GM18511 (cell line): ENCODE data around the gene ETFB.
A peak's percentile ranks its signal among the peaks of the same experiment; 100 is the strongest.

ENCODE experiments used
- ATAC-seq: cut with Tn5 transposase; IDR thresholded peaks from one replicate; pipeline ENCODE4 v1.9.1; 2021; ENCODE audit warnings: mild to moderate bottlenecking, moderate library complexity; ENCODE audit not compliant: unreplicated experiment

Gene ETFB

DNA sequence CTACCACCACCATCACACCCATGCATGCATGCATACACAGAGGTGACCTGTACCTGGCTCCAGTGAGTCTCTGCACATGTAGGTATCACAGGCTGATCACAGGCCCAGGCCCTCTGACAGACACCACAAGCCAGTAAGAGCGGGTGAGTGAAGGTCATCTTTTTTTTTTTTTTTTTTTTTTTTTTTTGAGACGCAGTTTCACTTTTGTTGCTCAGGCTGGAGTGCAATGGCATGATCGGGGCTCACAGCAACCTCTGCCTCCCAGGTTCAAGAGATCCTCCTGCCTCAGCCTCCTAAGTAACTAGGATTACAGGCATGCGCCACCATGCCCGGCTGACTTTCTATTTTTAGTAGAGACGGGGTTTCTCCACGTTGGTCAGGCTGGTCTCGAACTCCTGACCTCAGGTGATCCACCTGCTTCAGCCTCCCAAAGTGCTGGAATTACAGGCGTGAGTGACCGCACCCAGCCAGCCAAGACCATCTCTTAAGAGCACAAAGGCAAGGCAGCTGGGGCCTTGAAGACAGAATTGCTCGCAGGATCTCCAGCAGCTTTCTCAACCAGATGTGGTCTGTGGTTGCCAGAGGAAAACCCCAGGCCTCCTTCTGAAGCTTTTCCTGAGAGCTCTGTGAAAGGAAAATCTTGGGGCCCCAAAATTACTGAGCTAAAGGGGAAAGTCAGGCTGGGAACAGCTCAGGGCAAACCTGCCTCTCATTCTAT, 9.5 kb upstream of the ETFB start:
- no peak for ATAC-seq

GRCh38 chr19:51372649-51373504, 6.7 kb upstream of the ETFB start, which contains the start of gene NKG7:
Gene NKG7, minus strand, starts transcription at chr19:51372654. Its CDS starts 119 bp downstream, at chr19:51372535.
- peak; percentile 60 for ATAC-seq

DNA sequence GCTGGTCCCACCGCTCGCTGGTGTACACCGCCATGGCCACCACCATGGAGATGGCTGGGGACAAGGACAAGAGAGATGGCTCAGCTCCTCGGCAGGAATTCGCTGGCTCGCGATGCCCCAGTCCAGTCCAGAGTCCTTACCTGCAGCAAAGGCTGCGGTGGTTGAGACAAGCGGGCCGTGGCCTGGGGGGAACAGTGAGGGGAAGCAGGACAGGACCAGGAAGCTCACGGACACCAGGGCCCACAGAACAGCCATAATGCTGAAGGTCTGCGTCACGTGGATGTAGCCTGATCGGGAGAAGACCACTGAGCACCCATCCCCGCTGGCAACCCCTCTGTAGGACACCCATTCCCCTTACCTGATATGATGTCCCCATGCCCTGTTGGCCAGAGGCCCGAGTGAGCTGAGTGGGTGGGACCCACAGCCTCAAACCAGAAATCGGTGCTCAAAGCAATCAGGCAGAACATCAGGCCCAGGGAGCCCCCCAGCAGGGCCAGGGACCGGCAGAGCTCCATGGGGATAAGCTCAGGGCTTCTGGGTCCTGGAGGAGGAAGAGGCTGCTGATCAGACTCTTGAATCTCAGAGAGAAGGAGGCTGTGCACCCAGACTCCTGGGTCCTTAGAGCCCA, 5.9 kb upstream of the ETFB start:
- ATAC-seq: no peak

- ATAC-seq: no peak
Measured at GRCh38 chr19:51371186-51371690, 5.0 kb upstream of the ETFB start.

DNA sequence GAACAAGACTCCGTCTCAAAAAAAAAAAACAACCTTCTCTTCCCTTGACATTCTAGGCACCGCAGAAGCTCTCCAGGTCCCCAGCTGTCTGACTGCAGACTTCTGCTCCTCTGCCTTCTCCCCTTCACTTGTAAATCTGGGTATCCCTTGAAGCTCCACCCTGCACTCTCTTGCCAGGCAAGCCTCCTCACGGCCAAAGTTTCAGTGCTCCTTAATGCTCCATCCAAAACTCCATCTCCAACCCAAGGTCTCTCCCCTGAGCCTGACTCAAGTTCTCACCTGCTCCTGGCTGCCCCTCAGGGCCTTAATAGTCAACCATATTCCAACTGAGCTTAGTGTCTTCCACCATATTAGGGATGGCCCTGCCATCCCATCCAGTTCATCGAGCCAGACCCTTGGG, 4.0 kb upstream of the ETFB start:
- no peak for ATAC-seq

- no peak for ATAC-seq
Measured at GRCh38 chr19:51368366-51369282, 2.4 kb upstream of the ETFB start, which contains the start of gene CLDND2. Gene CLDND2, minus strand, starts transcription at chr19:51369003. Its CDS starts 426 bp downstream, at chr19:51368577.

- ATAC-seq: peak; percentile 78
Measured at GRCh38 chr19:51367565-51368365, 1.6 kb upstream of the ETFB start.

DNA sequence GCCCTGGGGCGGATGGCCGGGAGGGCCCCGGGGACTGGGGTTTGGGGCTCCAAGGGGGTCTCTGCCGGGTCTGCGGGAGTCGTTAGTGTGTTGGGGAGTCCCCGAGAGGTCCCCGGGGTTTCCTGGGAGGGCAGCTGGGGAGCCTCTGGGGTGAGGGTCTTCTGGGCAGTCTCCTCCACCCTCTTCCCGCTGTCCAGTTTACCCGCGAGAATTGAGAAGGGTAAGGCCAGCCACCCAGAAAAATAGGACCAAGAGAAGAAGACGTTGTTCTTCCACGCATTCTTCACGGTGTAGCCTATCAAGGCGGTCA, 1.0 kb upstream of the ETFB start:
- ATAC-seq: peak; percentile 20

DNA sequence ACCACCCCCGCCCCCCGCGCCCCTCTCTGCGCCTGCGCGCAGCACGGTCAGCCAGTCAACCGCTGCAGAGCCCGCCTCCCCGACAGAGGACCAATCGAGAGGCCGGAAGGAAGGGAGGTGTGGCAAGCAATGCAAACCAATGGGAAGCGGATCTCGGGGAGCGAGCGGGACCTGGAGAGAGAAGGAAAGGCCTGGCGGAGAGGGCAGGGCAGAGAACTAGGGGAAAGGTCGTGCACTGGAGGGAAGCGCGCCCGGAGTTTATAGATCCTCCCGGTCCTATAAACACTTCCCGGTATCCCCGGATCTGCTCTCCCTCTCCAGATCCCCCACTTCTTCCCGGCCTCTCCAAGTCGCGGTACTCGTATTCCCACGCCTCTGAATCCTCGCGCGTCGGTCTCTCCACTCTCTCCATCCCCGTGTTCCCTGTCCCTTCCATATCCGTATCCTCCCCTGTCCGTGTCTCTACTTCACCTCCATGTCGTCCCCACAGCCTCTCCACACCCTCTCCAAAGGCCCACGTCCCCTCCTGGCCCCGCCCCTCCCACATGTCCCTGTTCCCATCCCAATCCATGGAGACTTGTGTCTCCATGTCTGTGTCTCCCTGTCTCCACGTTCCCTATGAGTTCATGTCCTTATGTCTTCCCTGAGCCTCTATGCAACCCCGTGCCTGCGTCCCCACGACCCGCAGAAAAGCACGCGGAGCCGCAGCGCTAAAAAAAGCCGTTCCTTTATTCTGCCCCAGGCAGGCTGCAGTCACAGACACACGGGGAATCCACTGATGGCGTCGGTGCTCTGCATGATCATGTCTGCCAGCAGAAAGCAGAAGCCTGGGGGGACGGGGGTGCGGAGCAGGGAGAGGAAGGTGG, 434 bp upstream of the ETFB start:
- ATAC-seq: peak; percentile 12

GRCh38 chr19:51365211-51365964, 800 bp downstream of the ETFB start:
- ATAC-seq: no peak

DNA sequence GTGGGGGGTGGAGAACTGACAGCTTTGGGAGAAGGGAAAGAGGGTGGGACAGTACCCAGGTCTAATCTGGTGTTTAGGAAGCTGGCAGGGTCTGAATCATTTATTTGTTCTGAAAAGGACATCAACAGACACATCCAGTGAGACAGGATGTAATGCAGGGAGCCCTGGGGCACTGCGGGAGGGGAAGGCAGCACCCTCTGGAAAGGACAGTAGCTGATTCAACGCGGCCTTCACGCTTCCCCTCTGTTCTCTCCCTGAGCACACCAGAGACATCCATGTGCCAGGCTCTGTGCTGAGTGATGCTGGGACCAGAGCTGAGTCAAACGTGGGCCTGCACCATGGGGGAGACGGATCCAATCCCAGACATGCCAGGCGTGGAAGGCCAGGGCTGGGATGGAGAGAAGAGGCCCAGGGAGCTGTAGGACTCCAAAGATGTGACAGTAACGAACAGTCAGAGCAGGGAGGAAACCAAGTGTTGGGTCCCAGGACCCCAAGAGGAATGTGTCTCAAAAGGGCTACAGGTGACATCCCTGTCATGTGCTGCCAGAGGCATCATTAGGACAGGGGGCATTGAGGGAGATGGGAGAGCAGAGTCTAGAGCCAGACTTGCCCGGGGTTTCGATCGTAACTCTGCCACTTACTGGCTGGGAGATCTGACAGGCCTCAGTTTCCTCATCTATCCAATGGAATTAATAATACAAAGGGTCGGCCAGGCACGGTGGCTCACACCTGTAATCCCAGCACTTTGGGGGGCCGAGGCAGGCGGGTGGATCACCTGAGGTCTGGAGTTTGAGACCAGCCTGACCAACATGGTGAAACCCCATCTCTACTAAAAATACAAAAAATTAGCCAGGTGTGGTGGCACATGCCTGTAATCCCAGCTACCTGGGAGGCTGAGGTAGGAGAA, 1.7 kb downstream of the ETFB start:
- ATAC-seq: no peak

DNA sequence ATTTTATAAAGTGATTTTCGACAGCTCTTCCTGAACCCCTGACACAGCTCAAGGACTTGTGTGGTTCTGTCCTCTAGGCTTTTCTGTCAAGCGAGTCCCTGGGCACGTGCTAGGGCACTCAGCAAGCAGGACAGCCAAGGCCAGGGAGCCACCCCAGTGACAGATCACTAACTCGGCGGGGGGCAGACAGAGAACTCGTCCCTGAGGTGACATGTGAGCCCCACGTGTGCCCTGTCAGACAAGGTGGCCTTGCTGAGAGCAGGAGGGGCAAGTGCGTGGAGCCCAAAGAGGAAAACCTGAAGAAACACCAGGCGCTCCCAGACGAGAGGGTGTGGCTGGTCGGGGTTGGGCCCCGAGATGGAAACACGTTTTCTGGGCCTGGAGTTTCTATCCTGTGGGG, 4.9 kb downstream of the ETFB start:
- no peak for ATAC-seq

GRCh38 chr19:51359294-51359693, 6.9 kb downstream of the ETFB start:
- no peak for ATAC-seq

- no peak for ATAC-seq
Measured at GRCh38 chr19:51357952-51358351, 8.2 kb downstream of the ETFB start.

GRCh38 chr19:51356159-51356801, 9.9 kb downstream of the ETFB start:
- ATAC-seq: no peak

DNA sequence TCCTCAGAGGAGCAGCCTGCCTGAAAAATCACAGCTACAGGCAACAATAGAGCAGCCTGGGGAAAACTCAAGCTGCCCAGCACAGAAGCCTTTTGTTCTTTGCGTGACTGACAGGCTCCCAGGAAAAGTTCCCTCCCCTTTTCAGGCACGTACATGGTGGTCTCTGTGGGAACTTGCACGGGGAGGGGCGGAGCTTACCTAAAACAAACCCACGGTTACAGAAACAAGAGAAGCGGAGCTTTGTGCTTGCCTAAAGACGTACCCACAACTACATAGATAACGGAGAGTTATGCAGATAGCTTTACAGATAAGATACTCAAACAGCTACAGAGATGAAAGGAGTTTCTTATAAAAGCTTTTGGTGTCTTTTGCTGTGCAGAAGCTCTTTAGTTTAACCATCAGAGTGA, 11.4 kb downstream of the ETFB start:
- ATAC-seq: no peak
